ENCODE measurements around the gene DUSP3.

DNA sequence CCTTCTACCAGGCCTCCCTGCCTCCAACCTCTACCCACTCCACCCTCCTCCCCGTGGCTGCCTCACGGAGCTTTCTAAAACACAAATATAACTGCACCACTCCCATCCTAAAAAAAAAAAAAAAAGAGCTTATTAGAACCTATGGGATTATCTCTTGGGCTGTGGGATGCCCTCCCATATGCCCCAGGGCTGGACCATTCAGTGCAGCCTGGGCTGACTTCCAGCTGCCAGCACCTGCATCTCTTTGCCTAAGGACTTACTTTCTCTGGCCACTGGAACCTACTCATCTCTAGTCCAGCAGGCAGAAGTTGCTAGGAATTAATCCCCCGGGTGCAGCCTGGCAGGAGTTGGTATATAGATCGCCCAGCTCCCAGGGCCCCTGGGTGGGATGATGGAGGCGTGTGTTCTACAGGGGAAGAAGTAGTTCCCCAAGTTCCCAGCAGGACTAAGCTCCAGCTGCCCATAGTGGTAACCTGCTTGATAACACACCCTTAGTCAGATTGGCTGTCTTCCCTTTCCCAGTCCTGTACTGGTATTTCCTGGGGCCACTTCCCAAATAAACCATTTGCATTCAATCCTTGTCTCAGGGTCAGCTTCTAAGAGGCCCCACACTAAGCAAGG lies 43.9 kb upstream of the DUSP3 start:
- no peak for TF ChIP-seq POLR2AphosphoS5 (IDR thresholded peaks at IDR 0.05)
- TF ChIP-seq, protein P1, sequence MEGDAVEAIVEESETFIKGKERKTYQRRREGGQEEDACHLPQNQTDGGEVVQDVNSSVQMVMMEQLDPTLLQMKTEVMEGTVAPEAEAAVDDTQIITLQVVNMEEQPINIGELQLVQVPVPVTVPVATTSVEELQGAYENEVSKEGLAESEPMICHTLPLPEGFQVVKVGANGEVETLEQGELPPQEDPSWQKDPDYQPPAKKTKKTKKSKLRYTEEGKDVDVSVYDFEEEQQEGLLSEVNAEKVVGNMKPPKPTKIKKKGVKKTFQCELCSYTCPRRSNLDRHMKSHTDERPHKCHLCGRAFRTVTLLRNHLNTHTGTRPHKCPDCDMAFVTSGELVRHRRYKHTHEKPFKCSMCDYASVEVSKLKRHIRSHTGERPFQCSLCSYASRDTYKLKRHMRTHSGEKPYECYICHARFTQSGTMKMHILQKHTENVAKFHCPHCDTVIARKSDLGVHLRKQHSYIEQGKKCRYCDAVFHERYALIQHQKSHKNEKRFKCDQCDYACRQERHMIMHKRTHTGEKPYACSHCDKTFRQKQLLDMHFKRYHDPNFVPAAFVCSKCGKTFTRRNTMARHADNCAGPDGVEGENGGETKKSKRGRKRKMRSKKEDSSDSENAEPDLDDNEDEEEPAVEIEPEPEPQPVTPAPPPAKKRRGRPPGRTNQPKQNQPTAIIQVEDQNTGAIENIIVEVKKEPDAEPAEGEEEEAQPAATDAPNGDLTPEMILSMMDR (IDR thresholded peaks at IDR 0.05), result no peak

All from esophagus muscularis mucosa (tissue), 3 donors.